Ovary (tissue), 9 donors: Measurements from ENCODE around the gene EIF4H. TPM values are rescaled to one million over a fixed set of nuclear protein-coding genes. Genes with fewer than 3 reads are reported as not detected.

Source experiments
- DNase-seq, 5 donors: peaks; one replicate each; pipeline ENCODE4 v3.0.0-alpha.2; 2019 to 2020
- H3K27ac ChIP-seq, 2 donors: fragments of 200-600 bp; one replicate each; pipeline versions ENCODE4 v1.5.1 to v1.8.0; 2019 to 2022
- H3K27me3 ChIP-seq: fragments of 200-600 bp; one replicate; pipeline ENCODE4 v1.8.0; 2022
- H3K36me3 ChIP-seq: fragments of 200-600 bp; sonication (generic); one replicate; pipeline ENCODE4 v1.5.1; 2019
- H3K4me1 ChIP-seq: one replicate; pipeline ENCODE4 v1.8.1; 2013; ENCODE audit warnings: mild to moderate bottlenecking, moderate library complexity; ENCODE audit not compliant: insufficient read depth
- H3K4me3 ChIP-seq: fragments of 200-600 bp; sonication (generic); one replicate; pipeline ENCODE4 v1.5.1; 2017
- H3K9me3 ChIP-seq, 2 donors: fragments of 200-600 bp in 1 of 2; sonication (generic) in 1 of 2; one replicate each; pipeline versions ENCODE4 v1.5.1 to v1.8.1; 2013 to 2019; ENCODE audit warnings: mild to moderate bottlenecking in 1 of 2, moderate library complexity in 1 of 2
- EP300 ChIP-seq: sonication (generic); formaldehyde crosslinking; IDR thresholded peaks from one replicate; pipeline ENCODE4 v1.6.1; 2017; ENCODE audit warnings: antibody characterized with exemption
- POLR2A ChIP-seq: fragments of 450-650 bp; IDR thresholded peaks from one replicate; pipeline ENCODE4 v1.6.1; 2017; ENCODE audit warnings: antibody characterized with exemption, mild to moderate bottlenecking, moderate library complexity
- WGBS, 3 donors: extraction: QIAGEN DNeasy Blood & Tissue Kit in 1 of 3; methylation state at CpG; one replicate each; pipeline versions ENCODE4 v1.1.5 to v1.1.7; 2013 to 2017; 5-methylcytosine and 5-hydroxymethylcytosine counted together
- intact Hi-C, 4 donors: fragments of 100-400 bp; cut with DNase I; formaldehyde crosslinking; loops; one replicate each; pipeline versions ENCODE4 v1.11.0 to v1.15.1; 2022 to 2023
- polyA plus RNA-seq, 2 donors: library from polyadenylated mRNA; stranded (reverse); fragments of 200-250 nt in 1 of 2; fragments of 350-450 nt in 1 of 2; fragmentation: Illumina TruSeq in 1 of 2; extraction: RNeasy Lipid Tissue Mini Kit (QIAGEN cat#74804) in 1 of 2; gene quantifications; one replicate each; pipeline ENCODE4 v1.2.3, GENCODE V29; 2013 to 2014
- total RNA-seq, 7 donors: library from RNA; depleted of rRNA in 2 of 7; stranded (reverse); fragments of >200 nt in 2 of 7; fragmentation: NEBNext Ultra II Directional in 3 of 7; extraction: Animal tissue kit (Norgen Biotek cat#: 25700) in 3 of 7; gene quantifications; one replicate each; pipeline versions ENCODE4 v1.1.0 to v1.2.4, GENCODE V29; 2016 to 2023
- TF ChIP-seq, protein P1 (sequence below), 3 donors: fragments of 450-650 bp in 2 of 3; fragments of 200-600 bp in 1 of 3; IDR thresholded peaks; one replicate each; pipeline versions ENCODE4 v1.5.1 to v1.8.0; 2016 to 2022; ENCODE audit warnings: antibody characterized with exemption in 3 of 3, mild to moderate bottlenecking in 1 of 3
- donor health status: DM: no; HTN: no; CAD: no; lungs with moderate emphysema.
- donor health status: DM: no; HTN: no; CAD: no.
- donor health status: Bipolar disorder and iron deficiency.
- donor health status: DM: yes; HTN: yes; CAD: no.
- donor health status: DM: no; HTN: no; CAD: no.
- donor health status: DM: yes; HTN: yes; CAD: no.

Gene EIF4H
- total and polyA plus RNA-seq, 9 donors = 151 to 301 (median 260) TPM

- H3K27ac ChIP-seq = no peak overlapping the region
- intact Hi-C loops = no loop called here
- H3K9me3 ChIP-seq = no peaks in the 10 kb centered on the region
- DNase-seq = no peak
- no peak for TF ChIP-seq POLR2A
- TF ChIP-seq EP300 = no peak
- TF ChIP-seq, protein P1, sequence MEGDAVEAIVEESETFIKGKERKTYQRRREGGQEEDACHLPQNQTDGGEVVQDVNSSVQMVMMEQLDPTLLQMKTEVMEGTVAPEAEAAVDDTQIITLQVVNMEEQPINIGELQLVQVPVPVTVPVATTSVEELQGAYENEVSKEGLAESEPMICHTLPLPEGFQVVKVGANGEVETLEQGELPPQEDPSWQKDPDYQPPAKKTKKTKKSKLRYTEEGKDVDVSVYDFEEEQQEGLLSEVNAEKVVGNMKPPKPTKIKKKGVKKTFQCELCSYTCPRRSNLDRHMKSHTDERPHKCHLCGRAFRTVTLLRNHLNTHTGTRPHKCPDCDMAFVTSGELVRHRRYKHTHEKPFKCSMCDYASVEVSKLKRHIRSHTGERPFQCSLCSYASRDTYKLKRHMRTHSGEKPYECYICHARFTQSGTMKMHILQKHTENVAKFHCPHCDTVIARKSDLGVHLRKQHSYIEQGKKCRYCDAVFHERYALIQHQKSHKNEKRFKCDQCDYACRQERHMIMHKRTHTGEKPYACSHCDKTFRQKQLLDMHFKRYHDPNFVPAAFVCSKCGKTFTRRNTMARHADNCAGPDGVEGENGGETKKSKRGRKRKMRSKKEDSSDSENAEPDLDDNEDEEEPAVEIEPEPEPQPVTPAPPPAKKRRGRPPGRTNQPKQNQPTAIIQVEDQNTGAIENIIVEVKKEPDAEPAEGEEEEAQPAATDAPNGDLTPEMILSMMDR (IDR thresholded peaks at IDR 0.05) = no peak
- no peak overlapping the region for H3K4me3 ChIP-seq
- no peaks in the 10 kb centered on the region for H3K27me3 ChIP-seq
- no peaks in the 10 kb centered on the region for H3K4me1 ChIP-seq
- no peaks in the 10 kb centered on the region for H3K36me3 ChIP-seq
- WGBS, 3 donors = 76 to 83% (median 77%) methylated on average over 15 of the region's 15 CpGs
Measured at GRCh38 chr7:74215921-74216320, 41.8 kb downstream of the EIF4H start.

DNA sequence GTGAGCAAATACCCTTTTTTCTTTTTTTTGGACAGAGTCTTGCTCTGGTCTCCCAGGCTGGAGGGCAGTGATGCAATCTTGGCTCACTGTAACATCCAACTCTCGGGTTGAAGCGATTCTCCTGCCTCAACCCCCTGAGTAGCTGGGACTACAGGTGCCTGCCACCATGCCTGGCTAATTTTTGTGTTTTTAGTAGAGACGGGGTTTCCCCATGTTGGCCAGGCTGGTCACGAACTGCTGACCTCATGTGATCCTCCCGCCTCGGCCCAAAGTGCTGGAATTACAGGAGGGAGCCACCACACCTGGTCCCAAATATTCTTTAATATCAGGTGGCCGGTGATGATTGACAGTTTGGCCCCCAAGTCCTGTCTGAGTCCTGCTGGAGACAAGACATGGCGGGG is 42.2 kb downstream of the EIF4H start:
- Histone ChIP-seq H3K36me3 (no peaks in the 10 kb centered on the region), H3K9me3 (no peaks in the 10 kb centered on the region), H3K27me3 (no peaks in the 10 kb centered on the region), H3K27ac (no peak overlapping the region), H3K4me1 (no peaks in the 10 kb centered on the region), H3K4me3 (no peak overlapping the region)
- intact Hi-C loops = no loop called here
- DNase-seq = no peak
- TF ChIP-seq POLR2A (no peak), EP300 (no peak)
- TF ChIP-seq, protein P1 (IDR thresholded peaks at IDR 0.05) = no peak
- 63 to 70% (median 63%) methylated on average over 8 of the region's 8 CpGs for WGBS, 3 donors

DNA sequence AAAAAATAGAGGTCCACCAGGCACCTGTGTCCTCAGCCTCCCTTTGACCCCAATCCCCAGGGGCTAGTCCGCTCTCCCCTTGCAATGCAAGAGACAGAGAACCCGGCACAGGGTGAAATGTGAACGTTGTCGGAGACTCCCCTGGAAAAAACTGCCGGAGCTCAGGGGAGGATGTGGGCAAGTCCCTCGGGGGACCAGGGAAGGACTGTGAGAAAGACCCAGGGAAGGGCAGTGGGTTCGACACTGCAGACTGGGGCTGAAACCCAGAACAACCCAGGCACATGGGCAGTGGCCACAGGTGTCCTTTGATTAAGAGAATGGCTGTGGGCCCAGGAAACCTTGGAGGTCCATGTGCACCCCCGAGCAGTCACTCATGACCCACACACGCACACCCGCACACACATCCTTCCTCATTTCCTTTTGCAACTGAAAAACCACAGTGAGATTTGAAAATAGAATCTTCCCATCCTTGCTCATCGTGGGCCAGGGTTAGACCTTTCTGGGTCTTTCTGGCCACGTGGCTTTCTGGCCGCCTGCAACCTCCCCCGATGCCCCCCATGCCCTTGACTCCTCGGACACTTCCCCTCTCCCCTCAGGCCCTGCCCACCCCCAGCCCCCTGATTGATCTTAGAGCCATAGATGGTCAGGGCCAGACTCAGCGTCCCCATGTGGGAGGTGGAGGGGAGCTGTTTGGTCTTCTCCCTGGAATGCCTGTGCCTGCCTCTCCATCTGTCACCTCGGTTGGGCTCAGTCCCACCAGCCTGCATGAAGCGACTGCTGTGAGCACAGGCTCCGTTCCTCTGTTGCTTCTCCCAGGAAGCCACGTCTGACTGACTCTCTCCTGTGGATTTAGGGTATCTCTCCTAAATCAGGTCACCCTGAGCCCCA is 43.5 kb downstream of the EIF4H start:
- no peaks in the 10 kb centered on the region for H3K9me3 ChIP-seq
- WGBS, 3 donors = 41 to 44% (median 41%) methylated on average over 20 of the region's 20 CpGs
- H3K27me3 ChIP-seq = no peaks in the 10 kb centered on the region
- intact Hi-C loops = no loop called here
- H3K4me3 ChIP-seq = no peak overlapping the region
- no peaks in the 10 kb centered on the region for H3K4me1 ChIP-seq
- no peak for TF ChIP-seq EP300
- no peak for TF ChIP-seq POLR2A
- TF ChIP-seq, protein P1 (IDR thresholded peaks at IDR 0.05) = no peak
- no peak for DNase-seq
- H3K36me3 ChIP-seq = no peaks in the 10 kb centered on the region
- H3K27ac ChIP-seq = no peak overlapping the region

DNA sequence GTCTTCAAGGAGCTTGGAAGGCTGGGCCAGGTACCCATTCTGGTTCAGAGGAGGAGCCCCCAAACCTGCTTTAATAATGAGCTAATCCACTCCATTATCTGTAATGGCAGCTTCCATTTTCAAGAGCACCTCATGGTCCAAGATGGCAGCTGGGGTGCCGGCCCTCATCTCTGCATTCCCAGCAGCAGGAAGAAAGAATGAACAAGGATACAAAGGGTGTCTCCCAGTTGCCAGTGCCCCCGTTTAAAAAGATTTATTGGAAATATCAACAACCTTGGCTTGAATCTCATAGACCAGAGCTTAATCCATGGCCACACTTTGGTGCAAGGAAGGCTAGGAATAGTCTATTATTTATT is 44.2 kb downstream of the EIF4H start:
- intact Hi-C loops = no loop called here
- WGBS, 3 donors = 55 to 69% (median 57%) methylated on average over 2 of the region's 2 CpGs
- H3K4me1 ChIP-seq = no peaks in the 10 kb centered on the region

More for the DNA sequence above, 44.2 kb downstream of the EIF4H start:
- no peak for DNase-seq
- H3K9me3 ChIP-seq = no peaks in the 10 kb centered on the region
- no peaks in the 10 kb centered on the region for H3K36me3 ChIP-seq
- H3K27me3 ChIP-seq = no peaks in the 10 kb centered on the region
- H3K4me3 ChIP-seq = no peak overlapping the region
- H3K27ac ChIP-seq = no peak overlapping the region
- no peak for TF ChIP-seq EP300
- TF ChIP-seq, protein P1 (IDR thresholded peaks at IDR 0.05) = no peak
- TF ChIP-seq POLR2A = no peak
